Neural crest cell (in vitro differentiated cells): ENCODE data around the gene SALL3. TPM values are rescaled to one million over a fixed set of nuclear protein-coding genes. Genes with fewer than 3 reads are reported as not detected.

ENCODE experiments used
- DNase-seq: peaks from one replicate; pipeline ENCODE4 v3.0.0; 2021; ENCODE audit warnings: low read depth, mixed read lengths, low spot score
- H3K27ac Mint-ChIP-seq: one replicate; pipeline ENCODE4 v1.8.0; 2021; ENCODE audit warnings: mild to moderate bottlenecking, mixed read lengths; ENCODE audit not compliant: unreplicated experiment
- H3K27me3 Mint-ChIP-seq: 2 replicates; pipeline ENCODE4 v1.8.0; 2021; ENCODE audit warnings: low read depth, mild to moderate bottlenecking, mixed read lengths
- H3K36me3 Mint-ChIP-seq: 2 replicates; pipeline ENCODE4 v1.8.0; 2021; ENCODE audit warnings: low read depth, mild to moderate bottlenecking, mixed read lengths
- H3K4me1 Mint-ChIP-seq: 2 replicates; pipeline ENCODE4 v1.8.0; 2021; ENCODE audit warnings: mixed read lengths
- H3K4me3 Mint-ChIP-seq: one replicate; pipeline ENCODE4 v1.8.0; 2021; ENCODE audit warnings: mild to moderate bottlenecking, mixed read lengths
- H3K9me3 Mint-ChIP-seq: 2 replicates; pipeline ENCODE4 v1.8.0; 2021; ENCODE audit warnings: mixed read lengths
- total RNA-seq: library from RNA; stranded (reverse); gene quantifications from 2 replicates; pipeline ENCODE4 v1.2.1, GENCODE V29; 2021
- TF ChIP-seq, protein P1 (sequence below): fragments of 200-600 bp; sonication (generic); conservative IDR thresholded peaks from 2 replicates; pipeline ENCODE4 v1.5.0; 2021; ENCODE audit warnings: antibody characterized with exemption, mild to moderate bottlenecking

The SALL3 gene
- total RNA-seq, 1 donor from 2014 or later, result 9.1 TPM

DNA sequence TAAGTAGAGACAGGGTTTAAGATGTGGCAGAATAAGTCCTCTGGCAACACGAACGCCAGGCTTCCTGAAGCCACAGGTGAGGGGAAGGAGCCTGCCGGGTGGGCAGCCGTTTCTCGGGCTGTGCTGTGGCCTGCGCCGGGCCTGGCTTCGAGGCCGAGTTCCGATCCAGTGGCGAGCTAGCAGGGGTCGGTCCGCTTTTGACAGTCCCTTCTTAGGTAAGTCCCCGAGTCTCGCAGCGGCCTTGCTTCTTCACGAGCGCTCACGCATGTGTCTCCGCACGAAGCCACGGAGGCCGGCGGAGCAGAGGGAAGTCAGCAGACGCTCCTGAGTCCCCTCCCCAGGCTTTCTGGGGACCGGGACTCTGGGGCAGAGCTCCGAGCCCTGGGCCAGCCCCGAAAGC, 26.0 kb downstream of the SALL3 start:
- TF ChIP-seq, protein P1, sequence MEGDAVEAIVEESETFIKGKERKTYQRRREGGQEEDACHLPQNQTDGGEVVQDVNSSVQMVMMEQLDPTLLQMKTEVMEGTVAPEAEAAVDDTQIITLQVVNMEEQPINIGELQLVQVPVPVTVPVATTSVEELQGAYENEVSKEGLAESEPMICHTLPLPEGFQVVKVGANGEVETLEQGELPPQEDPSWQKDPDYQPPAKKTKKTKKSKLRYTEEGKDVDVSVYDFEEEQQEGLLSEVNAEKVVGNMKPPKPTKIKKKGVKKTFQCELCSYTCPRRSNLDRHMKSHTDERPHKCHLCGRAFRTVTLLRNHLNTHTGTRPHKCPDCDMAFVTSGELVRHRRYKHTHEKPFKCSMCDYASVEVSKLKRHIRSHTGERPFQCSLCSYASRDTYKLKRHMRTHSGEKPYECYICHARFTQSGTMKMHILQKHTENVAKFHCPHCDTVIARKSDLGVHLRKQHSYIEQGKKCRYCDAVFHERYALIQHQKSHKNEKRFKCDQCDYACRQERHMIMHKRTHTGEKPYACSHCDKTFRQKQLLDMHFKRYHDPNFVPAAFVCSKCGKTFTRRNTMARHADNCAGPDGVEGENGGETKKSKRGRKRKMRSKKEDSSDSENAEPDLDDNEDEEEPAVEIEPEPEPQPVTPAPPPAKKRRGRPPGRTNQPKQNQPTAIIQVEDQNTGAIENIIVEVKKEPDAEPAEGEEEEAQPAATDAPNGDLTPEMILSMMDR, result no peak
- H3K4me1 Mint-ChIP-seq, result no peaks in the 10 kb centered on the region
- H3K4me3 Mint-ChIP-seq, result no peak overlapping the region
- no peaks in the 10 kb centered on the region for H3K9me3 Mint-ChIP-seq
- no peak for DNase-seq
- H3K27ac Mint-ChIP-seq, result no peak overlapping the region
- no peaks in the 10 kb centered on the region for H3K36me3 Mint-ChIP-seq
- peaks cover 3% of the 10 kb centered on the region for H3K27me3 Mint-ChIP-seq

GRCh38 chr18:79006106-79006795, 26.6 kb downstream of the SALL3 start:
- DNase-seq, result no peak
- H3K36me3 Mint-ChIP-seq, result no peaks in the 10 kb centered on the region
- no peaks in the 10 kb centered on the region for H3K27me3 Mint-ChIP-seq
- TF ChIP-seq, protein P1, result no peak
- H3K4me3 Mint-ChIP-seq, result no peak overlapping the region
- H3K27ac Mint-ChIP-seq, result no peak overlapping the region
- H3K9me3 Mint-ChIP-seq, result no peaks in the 10 kb centered on the region
- no peaks in the 10 kb centered on the region for H3K4me1 Mint-ChIP-seq

DNA sequence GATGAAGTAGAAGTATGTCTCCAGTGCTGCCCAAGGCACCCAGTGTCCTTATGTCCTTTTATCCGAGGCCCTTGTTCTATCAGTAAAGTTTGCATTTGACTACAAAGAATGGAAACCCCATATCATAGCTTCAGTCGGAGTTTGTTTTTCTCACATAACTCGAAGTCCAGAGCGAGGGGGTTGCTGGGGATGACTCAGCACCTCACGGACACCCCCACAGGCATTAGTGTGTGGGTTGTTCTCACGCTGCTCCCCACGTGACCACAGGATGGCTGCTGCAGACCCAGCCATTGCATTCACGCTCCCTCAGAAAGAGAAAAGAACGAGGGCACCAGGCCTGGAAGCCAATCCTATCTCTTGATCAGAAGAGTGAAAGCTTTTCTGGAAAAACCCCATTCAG, 27.8 kb downstream of the SALL3 start:
- Mint-ChIP-seq H3K27ac (peak overlapping the region; percentile 20), H3K4me3 (no peak overlapping the region), H3K27me3 (no peaks in the 10 kb centered on the region), H3K4me1 (no peaks in the 10 kb centered on the region), H3K36me3 (no peaks in the 10 kb centered on the region), H3K9me3 (no peaks in the 10 kb centered on the region)
- TF ChIP-seq, protein P1, result no peak
- no peak for DNase-seq

GRCh38 chr18:79008356-79008940, 28.8 kb downstream of the SALL3 start:
- Mint-ChIP-seq H3K4me1 (no peaks in the 10 kb centered on the region), H3K4me3 (no peak overlapping the region), H3K27ac (no peak overlapping the region), H3K9me3 (no peaks in the 10 kb centered on the region), H3K36me3 (no peaks in the 10 kb centered on the region), H3K27me3 (no peaks in the 10 kb centered on the region)
- no peak for DNase-seq
- TF ChIP-seq, protein P1, result no peak

- TF ChIP-seq, protein P1, result no peak
- H3K9me3 Mint-ChIP-seq, result no peaks in the 10 kb centered on the region
- no peak for DNase-seq
- H3K4me1 Mint-ChIP-seq, result no peaks in the 10 kb centered on the region
- no peaks in the 10 kb centered on the region for H3K27me3 Mint-ChIP-seq
- no peak overlapping the region for H3K27ac Mint-ChIP-seq
- H3K36me3 Mint-ChIP-seq, result no peaks in the 10 kb centered on the region
- H3K4me3 Mint-ChIP-seq, result no peak overlapping the region
Observed at GRCh38 chr18:79010802-79011201, 31.2 kb downstream of the SALL3 start.
